Common myeloid progenitor, CD34-positive (primary cell): ENCODE data around the gene GMPPA.

Source experiments
- CTCF ChIA-PET: fragments of 350-600 bp; sonication (Branson Sonifier 250); formaldehyde crosslinking; loops from one replicate; lab custom pipeline; 2021; ENCODE audit warnings: antibody characterized with exemption; lab: Charles Lee
- POLR2A ChIA-PET: fragments of 350-600 bp; sonication (Branson Sonifier 250); formaldehyde crosslinking; loops from one replicate; lab custom pipeline; 2021; ENCODE audit warnings: antibody characterized with exemption; lab: Charles Lee
- DNase-seq, 3 donors: peaks; one replicate each; pipeline versions ENCODE4 v3.0.0 to v3.0.0-alpha.2; 2013
- H3K27ac ChIP-seq, 2 experiments: 1 replicate in 1 of 2; 2 replicates in 1 of 2; pipeline ENCODE4 v1.7.0; 2013; ENCODE audit warnings: inconsistent platforms in 2 of 2, low read length in 2 of 2, mild to moderate bottlenecking in 2 of 2, low read depth in 1 of 2, moderate library complexity in 1 of 2; ENCODE audit not compliant: severe bottlenecking in 2 of 2, insufficient read depth in 1 of 2, poor library complexity in 1 of 2
- H3K27me3 ChIP-seq, 5 experiments: replicated peaks in 2 of 5; 1 replicate in 3 of 5; 2 replicates in 2 of 5; pipeline versions ENCODE4 v1.6.1 to v1.7.0; 2013; ENCODE audit warnings: low read length in 4 of 5, mild to moderate bottlenecking in 2 of 5, moderate library complexity in 2 of 5, inconsistent platforms in 1 of 5; ENCODE audit not compliant: insufficient read depth in 5 of 5, control insufficient read depth in 4 of 5
- H3K36me3 ChIP-seq, 4 experiments: 1 replicate in 2 of 4; 2 replicates in 2 of 4; pipeline versions ENCODE4 v1.6.1 to v1.7.0; 2013; ENCODE audit warnings: low read length in 3 of 4, control low read depth in 1 of 4, mild to moderate bottlenecking in 1 of 4; ENCODE audit not compliant: control insufficient read depth in 4 of 4, insufficient read depth in 4 of 4
- H3K4me1 ChIP-seq, 4 experiments: 1 replicate in 3 of 4; 2 replicates in 1 of 4; pipeline versions ENCODE4 v1.6.1 to v1.7.1; 2013; ENCODE audit warnings: low read length in 3 of 4, mild to moderate bottlenecking in 3 of 4, control low read depth in 1 of 4, inconsistent platforms in 1 of 4, moderate library complexity in 1 of 4; ENCODE audit not compliant: control insufficient read depth in 4 of 4, insufficient read depth in 4 of 4; ENCODE audit errors: control extremely low read depth in 1 of 4
- H3K4me3 ChIP-seq, 7 experiments: 1 replicate in 4 of 7; 2 replicates in 3 of 7; pipeline versions ENCODE4 v1.5.1 to v1.7.0; 2013; ENCODE audit warnings: mild to moderate bottlenecking in 7 of 7, low read length in 6 of 7, moderate library complexity in 6 of 7, inconsistent platforms in 2 of 7, low read depth in 2 of 7, control low read depth in 1 of 7; ENCODE audit not compliant: insufficient read depth in 4 of 7, control insufficient read depth in 1 of 7; ENCODE audit errors: extremely low read depth in 1 of 7
- H3K9me3 ChIP-seq, 5 experiments: 1 replicate in 4 of 5; 2 replicates in 1 of 5; pipeline versions ENCODE4 v1.6.1 to v1.7.1; 2013; ENCODE audit warnings: low read length in 4 of 5, mild to moderate bottlenecking in 2 of 5, inconsistent platforms in 1 of 5, low read depth in 1 of 5, moderate library complexity in 1 of 5; ENCODE audit not compliant: control insufficient read depth in 4 of 5, insufficient read depth in 2 of 5; ENCODE audit errors: control extremely low read depth in 1 of 5
- WGBS: methylation state at CpG from one replicate; pipeline ENCODE4 v1.1.5; 2013; ENCODE audit not compliant: insufficient coverage; 5-methylcytosine and 5-hydroxymethylcytosine counted together

Gene GMPPA

DNA sequence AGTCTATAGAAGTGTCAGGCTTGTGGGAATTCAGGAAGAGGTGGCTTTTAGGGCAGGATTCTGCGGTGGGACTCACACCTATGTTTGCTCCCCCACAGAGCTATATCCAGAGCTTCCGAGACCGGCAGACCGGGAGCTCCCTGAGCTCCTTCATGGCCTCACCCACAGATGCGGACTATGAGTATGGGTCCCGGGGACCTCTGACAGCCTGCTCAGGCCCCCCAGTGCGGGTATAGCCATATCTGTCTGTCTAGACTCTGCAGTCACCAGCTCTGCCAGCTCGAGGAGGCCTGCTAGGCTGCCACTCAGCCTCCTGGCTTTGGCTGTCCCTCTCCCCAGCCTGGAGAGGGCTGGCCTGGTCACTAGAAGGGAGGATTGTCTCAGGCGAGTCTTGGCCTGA lies 50.9 kb downstream of the GMPPA start:
- CTCF ChIA-PET = interaction anchor here (0.6 to 7.1 kb wide), 5 partner anchors 8 to 66 kb away, joined by 3 to 46 read pairs (median 4); partner anchors contain the start of gene STK11IP
- WGBS = 96% methylated on average over 8 of the region's 9 CpGs
- POLR2A ChIA-PET = no interaction called here
- Histone ChIP-seq H3K9me3 (no peaks in the 10 kb centered on the region), H3K36me3 (no peaks in the 10 kb centered on the region), H3K27me3 (peaks cover 3 to 53% (median 25%) of the 10 kb centered on the region in 5 experiments), H3K4me1 (peaks cover 0 to 20% (median 17%) of the 10 kb centered on the region in 4 experiments), H3K4me3 (no peak overlapping the region), H3K27ac (no peak overlapping the region)
- no peak for DNase-seq

DNA sequence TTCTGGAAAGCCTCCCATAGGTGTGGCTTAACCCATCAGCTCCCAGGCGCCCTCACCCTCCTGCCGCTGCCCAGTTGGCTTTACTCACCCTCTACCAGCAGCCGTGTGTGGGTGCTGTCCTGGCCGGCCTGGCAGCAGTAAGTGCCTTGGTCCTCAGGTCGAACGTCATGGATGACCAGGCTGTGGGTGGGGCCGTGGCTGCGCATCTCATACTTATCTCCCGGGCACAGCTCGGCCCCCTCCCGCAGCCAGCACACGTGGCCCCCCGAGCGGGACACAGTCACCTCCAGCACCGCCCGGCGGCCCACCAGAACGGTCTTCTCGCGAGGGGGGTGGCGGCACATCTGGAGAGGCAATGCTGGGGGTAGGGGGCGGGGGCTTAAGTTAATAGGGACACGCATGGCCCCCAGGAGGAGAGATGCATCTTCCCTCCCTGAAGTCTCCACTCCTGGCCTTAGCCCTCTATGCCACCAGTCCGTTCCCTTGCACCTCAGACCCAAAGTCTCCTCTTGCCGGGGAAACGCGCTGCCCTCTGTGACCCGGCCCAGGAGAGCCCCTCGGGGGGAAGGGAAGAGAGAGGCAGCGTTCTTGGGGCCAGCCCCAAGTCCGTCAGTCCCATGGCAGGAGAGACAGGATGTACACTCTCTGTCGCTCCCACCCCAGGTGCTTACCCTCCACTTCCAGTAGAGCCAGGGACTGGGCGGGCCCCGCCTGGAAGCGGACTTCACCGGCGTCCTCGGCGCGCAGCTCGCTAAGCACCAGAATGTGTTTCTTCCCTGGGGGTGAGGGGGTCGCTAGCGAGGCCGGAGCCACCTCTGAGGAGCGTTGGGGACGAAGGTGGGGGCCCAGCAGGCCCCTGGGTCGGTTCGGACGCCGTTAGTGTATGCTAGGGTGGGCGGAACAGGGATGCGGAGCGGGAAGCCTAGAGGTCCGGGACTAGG lies 53.0 kb downstream of the GMPPA start:
- DNase-seq = peak in 1 of 3 donors; percentile 22
- Histone ChIP-seq H3K4me3 (peak overlapping the region; percentile 0 to 77 (median 63)), H3K36me3 (peaks cover 0 to 4% (median under 1%) of the 10 kb centered on the region in 4 experiments), H3K9me3 (no peaks in the 10 kb centered on the region), H3K27me3 (peaks cover 3 to 36% (median 16%) of the 10 kb centered on the region in 5 experiments), H3K27ac (no peak overlapping the region), H3K4me1 (peaks cover 0 to 20% (median 16%) of the 10 kb centered on the region in 4 experiments)
- ChIA-PET CTCF (interaction anchor here (0.7 to 7.1 kb wide), 7 partner anchors 10 to 91 kb away, joined by 3 to 46 read pairs (median 6); partner anchors contain the start of genes CHPF, STK11IP and TMEM198), POLR2A (interaction anchor here (1.2 kb wide), 1 partner anchor 8 kb away, joined by 4 read pairs; the partner anchor contains the start of genes CHPF and TMEM198)
- 8% methylated on average over 37 of the region's 54 CpGs for WGBS

GRCh38 chr2:219552382-219553167 lies 53.9 kb downstream of the GMPPA start:
- Histone ChIP-seq H3K4me3 (peak overlapping the region; percentile 43 to 77 (median 63)), H3K4me1 (peaks cover 0 to 20% (median 16%) of the 10 kb centered on the region in 4 experiments), H3K36me3 (peaks cover 0 to 4% (median 2%) of the 10 kb centered on the region in 4 experiments), H3K27me3 (peaks cover 3 to 34% (median 16%) of the 10 kb centered on the region in 5 experiments), H3K9me3 (no peaks in the 10 kb centered on the region), H3K27ac (no peak overlapping the region)
- CTCF ChIA-PET = interaction anchor here (0.5 to 7.1 kb wide), 9 partner anchors 9 to 90 kb away, joined by 3 to 46 read pairs (median 3); partner anchors contain the start of genes CHPF, OBSL1, STK11IP and TMEM198
- 1% methylated on average over 64 of the region's 99 CpGs for WGBS
- peak; percentile 73 to 91 (median 85) for DNase-seq
- POLR2A ChIA-PET = interaction anchor here (0.7 to 1.2 kb wide), 2 partner anchors 9 to 18 kb away, joined by 3 to 4 read pairs; partner anchors contain the start of genes CHPF, OBSL1 and TMEM198

GRCh38 chr2:219553168-219553417 lies 54.4 kb downstream of the GMPPA start:
- no peak overlapping the region for H3K27ac ChIP-seq
- peaks cover 0 to 20% (median 16%) of the 10 kb centered on the region in 4 experiments for H3K4me1 ChIP-seq
- DNase-seq = no peak
- 46% methylated on average over 7 of the region's 7 CpGs for WGBS
- CTCF ChIA-PET = interaction anchor here (0.9 to 7.1 kb wide), 4 partner anchors 8 to 89 kb away, joined by 3 to 46 read pairs (median 22); partner anchors contain the start of genes CHPF, OBSL1 and TMEM198
- H3K9me3 ChIP-seq = no peaks in the 10 kb centered on the region
- peaks cover 3 to 34% (median 16%) of the 10 kb centered on the region in 5 experiments for H3K27me3 ChIP-seq
- peaks cover 0 to 4% (median 2%) of the 10 kb centered on the region in 4 experiments for H3K36me3 ChIP-seq
- H3K4me3 ChIP-seq = peak overlapping the region in 4 of 7 experiments; percentile 57 to 77 (median 70)
- POLR2A ChIA-PET = interaction anchor here (0.7 to 1.2 kb wide), 2 partner anchors 9 to 18 kb away, joined by 3 to 4 read pairs; partner anchors contain the start of genes CHPF, OBSL1 and TMEM198

DNA sequence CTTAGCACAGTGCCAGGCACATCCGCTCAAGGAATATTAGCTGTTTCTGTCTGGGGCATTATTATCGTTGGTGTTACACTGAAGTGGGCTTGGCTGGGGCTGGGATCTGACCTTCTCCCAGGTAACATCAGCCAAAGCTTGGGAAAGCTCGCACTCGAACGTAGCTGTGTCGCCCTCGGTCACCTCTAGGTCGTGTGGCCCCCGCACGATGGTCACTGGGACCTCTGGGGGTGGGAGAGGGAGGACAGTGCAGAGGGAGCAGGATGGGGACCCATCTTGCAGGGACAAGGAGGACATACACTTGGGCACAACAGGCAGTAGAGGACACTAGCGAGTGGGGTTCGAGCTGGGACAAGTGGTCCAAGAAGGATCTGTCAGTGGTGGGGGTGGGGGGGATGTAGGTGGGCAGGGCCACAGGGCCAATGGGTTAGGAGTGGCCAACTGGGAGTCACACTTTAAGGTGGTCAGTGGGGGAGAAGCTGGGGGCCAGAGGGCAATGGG lies 54.8 kb downstream of the GMPPA start:
- no peak for DNase-seq
- no peaks in the 10 kb centered on the region for H3K9me3 ChIP-seq
- H3K36me3 ChIP-seq = peaks cover 0 to 4% (median 2%) of the 10 kb centered on the region in 4 experiments
- peaks cover 3 to 34% (median 13%) of the 10 kb centered on the region in 5 experiments for H3K27me3 ChIP-seq
- H3K27ac ChIP-seq = no peak overlapping the region
- POLR2A ChIA-PET = interaction anchor here (0.7 kb wide), 1 partner anchor 17 kb away, joined by 3 read pairs; the partner anchor contains the start of gene OBSL1
- CTCF ChIA-PET = interaction anchor here (0.6 to 7.1 kb wide), 3 partner anchors 8 to 586 kb away, joined by 3 to 46 read pairs (median 37); partner anchors contain the start of genes CHPF and TMEM198
- no peak overlapping the region for H3K4me3 ChIP-seq
- H3K4me1 ChIP-seq = peaks cover 0 to 20% (median 16%) of the 10 kb centered on the region in 4 experiments
- 92% methylated on average over 4 of the region's 12 CpGs for WGBS

DNA sequence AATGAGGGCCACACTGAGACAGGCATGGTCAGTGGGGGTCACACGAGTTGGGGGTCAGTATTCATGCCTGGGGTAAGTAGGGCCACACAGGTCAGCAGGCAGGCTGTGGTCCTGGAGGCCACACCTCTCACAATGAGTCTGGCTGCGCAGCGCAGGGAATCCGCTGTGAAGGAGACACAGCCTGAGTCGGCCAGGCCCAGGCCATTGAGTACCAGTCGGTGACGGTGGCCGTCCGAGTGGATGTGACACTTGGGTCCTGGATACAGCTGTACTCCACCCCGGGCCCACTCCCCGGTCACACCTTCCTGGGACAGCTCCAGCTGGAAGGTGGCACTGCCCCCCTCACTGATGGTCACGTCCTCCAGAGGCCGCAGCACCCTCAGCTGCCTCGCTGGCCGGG lies 55.7 kb downstream of the GMPPA start:
- ChIA-PET POLR2A (no interaction called here), CTCF (interaction anchor here (14.3 kb wide), 1 partner anchor 13 kb away, joined by 117 read pairs; the partner anchor contains the start of genes CHPF and TMEM198)
- H3K27me3 ChIP-seq = peaks cover 3 to 34% (median 11%) of the 10 kb centered on the region in 5 experiments
- 98% methylated on average over 10 of the region's 15 CpGs for WGBS
- no peak for DNase-seq
- H3K27ac ChIP-seq = no peak overlapping the region
- peaks cover 0 to 4% (median 2%) of the 10 kb centered on the region in 4 experiments for H3K36me3 ChIP-seq
- H3K9me3 ChIP-seq = no peaks in the 10 kb centered on the region
- peaks cover 0 to 20% (median 16%) of the 10 kb centered on the region in 4 experiments for H3K4me1 ChIP-seq
- no peak overlapping the region for H3K4me3 ChIP-seq
